GM18507 (cell line): Measurements from ENCODE around the gene NAT8L.

ENCODE experiments used
- DNase-seq: peaks from one replicate; pipeline ENCODE4 v3.0.0; 2011; ENCODE audit warnings: low read depth; ENCODE audit not compliant: insufficient read length; ENCODE audit errors: extremely low spot score
- FAIRE-seq: peaks from 2 replicates; lab custom pipeline; 2011; peaks lifted over from hg19 to GRCh38; lab: Jason Lieb, UNC

The NAT8L gene

DNA sequence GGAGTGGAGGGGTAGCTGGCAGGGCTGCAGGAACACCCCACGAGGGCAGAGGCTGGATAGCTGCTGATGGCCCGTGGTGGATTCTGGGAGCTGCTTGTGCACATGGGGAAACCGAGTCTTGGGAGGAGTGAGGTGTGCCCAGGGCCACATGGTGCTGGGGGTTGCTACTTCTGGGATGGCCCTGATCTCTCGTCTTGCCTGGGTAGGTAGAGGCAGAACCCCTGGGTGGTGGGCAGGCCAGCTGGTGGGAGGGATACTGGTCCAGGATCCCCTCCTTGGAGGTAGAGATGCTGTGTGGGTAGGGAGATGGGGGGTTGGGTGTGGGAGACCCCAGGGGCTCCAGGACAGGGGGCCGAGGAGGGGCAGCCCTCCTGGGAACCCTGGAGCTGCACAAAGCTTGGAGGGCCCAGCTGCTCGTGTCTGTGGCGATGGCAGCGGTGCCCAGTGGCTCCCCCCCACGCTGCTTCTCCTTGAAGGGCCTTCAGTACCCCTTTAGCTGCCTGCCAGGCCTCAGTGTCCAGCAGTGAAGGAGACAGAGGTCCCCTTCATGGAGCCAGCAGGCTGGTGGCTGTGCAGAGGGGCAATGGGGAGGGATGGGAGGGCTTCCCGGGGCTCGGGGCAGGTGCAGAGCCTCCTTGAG is 3.2 kb downstream of the NAT8L start:
- FAIRE-seq, result no peak
- DNase-seq, result no peak

DNA sequence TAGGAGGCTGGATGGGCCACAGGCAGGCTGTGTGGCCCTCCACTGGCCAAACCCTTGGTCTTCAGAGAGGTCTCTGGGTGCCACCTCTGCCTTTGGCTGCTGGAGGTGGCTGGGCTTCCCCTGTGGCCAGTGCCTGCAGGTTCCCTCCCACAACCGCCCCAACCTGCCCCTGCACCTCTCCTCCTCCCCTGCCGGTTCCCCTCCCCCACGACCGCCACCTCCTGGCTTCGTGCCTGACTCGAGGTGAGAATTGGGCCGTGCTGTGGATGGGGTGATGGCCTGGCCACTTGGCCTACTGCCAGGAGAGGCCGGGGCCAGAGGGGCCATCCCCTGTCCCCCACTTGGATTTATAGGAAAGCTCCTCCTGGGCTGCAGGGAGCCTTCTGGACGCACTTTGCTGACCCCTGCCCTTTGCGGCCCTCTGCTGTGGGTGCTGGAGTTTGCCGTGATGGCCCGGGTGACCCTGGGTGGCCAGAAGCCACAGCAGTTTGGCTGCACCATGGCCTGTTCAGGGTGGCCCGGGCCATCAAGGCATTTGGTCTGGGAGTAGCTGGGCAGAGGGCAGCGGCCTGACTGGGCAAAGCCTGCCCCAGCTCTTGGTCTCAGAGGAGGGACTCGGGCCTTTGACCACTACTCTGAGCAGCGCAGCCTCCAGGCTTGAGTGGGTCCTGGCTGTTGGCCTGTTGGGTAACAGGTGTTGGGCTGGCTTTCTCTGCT is 3.8 kb downstream of the NAT8L start:
- DNase-seq (no peak), FAIRE-seq (no peak)

DNA sequence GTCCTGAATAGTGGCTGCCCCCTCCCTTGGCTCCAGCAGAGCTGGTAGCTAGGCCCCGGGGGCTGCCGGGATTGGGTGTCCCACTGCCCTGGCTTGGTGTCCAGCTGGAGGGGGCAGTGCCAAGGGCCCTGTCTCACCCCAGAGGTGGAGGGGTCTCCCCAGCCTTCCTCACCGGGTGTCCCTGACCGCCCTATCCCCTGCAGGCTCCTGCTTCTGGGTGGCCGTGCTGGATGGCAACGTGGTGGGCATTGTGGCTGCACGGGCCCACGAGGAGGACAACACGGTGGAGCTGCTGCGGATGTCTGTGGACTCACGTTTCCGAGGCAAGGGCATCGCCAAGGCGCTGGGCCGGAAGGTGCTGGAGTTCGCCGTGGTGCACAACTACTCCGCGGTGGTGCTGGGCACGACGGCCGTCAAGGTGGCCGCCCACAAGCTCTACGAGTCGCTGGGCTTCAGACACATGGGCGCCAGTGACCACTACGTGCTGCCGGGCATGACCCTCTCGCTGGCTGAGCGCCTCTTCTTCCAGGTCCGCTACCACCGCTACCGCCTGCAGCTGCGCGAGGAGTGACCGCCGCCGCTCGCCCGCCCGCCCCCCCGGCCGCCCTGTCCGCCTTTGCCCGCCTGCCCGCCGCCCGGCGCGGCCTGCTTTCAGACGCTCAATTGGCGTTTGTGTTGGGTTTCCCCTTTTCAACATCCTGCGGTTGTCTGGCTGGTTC is 4.6 kb downstream of the NAT8L start:
- FAIRE-seq, result no peak
- DNase-seq, result no peak

DNA sequence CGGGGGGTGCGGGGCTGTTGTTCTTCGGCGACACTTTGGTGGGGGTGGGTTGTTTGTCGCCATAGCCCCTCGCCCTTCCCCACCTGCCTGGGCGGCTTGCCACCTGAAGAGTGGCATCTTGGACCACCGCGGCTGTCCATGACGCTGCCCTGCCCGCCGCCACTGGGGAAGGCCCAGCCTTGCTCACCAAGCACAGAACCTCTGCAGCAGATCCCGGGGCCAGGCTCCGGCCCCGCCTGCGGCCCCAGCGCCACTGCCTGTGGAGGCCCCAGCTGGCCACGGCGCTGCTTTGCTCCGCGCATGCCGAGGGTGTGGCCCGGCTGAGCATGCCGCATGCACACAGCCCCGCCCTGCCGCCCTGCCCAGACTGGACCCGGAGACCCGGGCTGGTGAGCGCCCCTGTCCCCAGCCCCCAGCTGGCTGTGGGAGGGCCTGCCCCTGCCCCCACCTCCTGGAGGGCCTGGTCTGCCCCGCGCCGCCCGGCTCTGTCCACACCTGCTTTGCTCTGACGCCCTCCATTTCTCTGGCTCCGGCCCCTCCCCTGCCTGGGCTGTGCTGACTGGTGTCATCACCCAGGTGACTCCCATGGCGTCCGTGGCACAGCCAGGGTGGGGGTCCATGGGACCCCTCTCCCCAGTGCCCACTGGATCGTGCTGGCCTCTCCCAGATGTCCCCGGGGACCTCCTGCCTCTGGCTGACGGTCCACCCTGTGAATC is 5.3 kb downstream of the NAT8L start:
- FAIRE-seq (no peak), DNase-seq (no peak)

DNA sequence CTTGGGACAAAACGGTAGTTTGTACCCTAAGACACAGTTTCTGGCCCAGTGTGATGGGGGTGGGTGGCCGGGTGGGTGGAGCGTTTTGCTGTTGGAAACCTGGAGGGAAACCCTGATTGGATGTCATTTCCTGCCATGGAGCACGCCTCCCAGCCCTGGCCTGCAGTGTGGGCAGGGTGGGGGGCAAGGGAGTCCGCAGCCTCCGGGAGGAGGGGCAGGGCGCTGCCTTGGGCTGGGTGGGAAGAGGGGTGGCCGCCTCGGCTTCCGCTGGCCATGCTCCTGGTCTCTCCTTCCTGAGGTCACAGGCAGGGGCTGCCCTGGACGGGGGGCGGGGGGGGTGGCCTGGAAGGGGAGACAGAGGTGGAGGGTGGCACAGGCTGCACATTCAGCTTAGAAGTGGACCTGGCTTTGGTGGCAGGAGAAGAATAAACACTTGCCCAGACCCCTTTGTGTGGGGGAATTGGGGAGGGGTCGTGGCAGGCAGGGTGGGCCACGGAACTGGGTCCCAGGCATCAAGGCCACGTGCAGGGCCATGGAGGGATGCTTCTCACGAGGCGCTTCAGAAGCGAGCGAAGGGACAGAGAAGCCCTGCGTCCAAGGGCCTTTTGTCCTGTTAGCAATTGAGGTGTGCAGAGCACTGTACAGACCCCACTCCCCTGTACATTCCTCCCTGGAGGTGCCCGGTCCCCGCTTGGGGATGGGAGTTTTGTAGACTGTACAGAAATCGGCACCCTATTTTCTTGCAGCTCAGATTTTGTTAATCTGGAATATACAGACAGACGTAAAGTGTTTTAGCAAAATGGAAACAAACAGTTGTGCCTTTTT is 6.2 kb downstream of the NAT8L start:
- no peak for FAIRE-seq
- DNase-seq, result no peak

DNA sequence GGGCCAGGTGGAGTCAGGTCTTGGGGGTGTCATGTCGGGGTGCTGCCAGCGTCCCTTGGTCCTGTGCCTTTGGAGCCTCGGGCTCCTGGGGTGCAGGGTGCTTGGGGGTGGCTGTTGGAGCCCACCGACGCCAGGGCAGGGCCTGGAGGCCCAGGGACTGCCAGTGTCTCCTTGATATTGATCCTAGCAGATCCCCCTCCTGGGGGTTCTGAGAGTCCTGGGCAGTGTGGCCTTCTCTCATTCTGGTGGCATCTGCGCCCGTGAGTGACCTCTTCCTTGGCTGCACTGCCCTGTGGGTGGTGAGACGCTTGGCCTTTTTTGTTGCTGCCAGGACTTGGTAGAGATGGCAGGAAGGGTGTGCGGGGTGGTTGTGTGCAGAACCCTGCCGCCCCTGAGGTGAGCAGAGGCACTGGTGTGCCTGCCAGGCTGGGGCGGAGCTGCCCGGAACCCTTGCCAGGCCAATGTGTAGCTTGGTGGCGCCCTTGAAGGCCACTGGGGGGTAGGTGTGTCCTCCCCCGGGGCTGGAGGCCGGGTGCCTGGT is 7.0 kb downstream of the NAT8L start:
- no peak for DNase-seq
- no peak for FAIRE-seq

DNA sequence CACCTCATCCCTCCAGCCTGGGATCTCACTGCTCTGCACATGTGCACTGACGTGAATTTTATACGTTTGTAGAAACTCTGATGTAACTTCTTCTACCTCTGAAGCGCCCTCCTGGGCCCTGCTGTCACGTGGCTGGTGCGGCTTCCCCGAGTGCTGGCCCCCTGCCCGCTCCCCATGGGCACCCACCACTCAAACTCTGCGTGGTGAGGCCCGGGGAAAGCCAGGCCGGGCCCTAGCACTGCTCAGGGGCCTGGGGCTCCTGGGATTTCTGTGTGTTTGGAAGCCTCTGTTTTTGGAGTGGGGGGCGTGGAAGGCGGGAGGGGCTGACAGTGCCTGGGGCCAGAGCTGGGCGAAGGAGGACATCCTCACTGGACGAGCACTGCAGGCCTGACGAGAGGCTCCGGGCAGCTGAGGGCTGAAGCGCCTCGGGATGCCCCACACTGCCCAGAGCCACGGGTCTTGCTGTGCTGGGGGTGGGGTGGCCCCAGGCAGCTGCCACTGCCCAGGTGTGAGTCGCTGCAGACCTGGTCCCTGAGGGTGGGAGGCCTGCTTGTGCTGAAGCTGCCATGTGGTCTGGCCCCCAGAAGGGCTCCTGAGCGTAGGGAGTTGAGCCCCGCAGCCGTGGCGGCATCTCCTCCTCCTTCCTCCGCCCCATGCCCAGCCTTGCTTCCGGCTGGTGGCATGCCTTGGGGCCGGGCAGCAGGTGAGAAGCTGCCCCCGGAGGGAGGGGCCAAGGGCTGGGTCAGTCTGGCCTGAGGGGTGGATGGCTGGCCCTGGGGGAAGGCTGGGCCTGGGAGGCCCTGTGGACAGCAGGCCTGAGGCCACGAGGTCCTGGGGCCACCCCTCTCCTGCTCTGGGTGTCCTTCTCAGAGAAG is 7.7 kb downstream of the NAT8L start:
- FAIRE-seq (no peak), DNase-seq (no peak)

DNA sequence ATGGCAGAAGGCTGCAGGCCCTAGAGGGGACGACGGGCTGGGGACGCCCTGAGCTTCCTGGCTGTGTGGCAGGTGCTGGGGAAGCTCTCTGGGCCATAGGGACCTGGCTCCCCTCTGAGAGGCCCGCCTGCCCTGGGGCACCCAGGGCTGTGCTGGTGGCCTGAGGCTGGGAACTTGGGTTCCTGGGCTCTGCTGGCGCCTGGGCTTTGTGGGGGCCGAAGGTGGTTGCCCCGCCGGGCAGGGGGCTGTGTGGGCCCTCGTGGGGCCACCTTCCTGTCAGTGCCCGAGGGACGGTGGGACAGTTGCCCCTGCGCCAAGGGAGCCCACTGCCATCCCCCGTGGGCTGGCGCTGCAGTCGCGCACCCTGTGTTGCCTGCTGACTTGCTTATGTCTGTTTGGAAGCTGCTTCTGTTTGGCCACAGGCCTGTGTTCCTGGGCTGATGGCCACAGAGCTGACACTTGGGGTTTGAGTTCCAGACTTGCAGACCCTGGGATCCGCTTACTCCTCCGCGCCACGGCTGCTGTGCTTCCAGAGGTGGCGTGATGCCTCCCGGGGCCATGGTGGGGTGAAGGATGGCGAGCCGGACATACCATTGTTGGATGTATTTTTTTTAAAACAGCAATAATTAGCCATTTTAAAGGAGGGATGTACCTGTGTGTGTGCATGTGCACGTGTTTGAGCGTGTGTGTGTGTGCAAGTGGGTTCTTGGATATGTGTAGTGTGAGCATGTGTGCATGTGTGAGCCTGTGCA is 8.5 kb downstream of the NAT8L start:
- no peak for FAIRE-seq
- DNase-seq, result no peak

DNA sequence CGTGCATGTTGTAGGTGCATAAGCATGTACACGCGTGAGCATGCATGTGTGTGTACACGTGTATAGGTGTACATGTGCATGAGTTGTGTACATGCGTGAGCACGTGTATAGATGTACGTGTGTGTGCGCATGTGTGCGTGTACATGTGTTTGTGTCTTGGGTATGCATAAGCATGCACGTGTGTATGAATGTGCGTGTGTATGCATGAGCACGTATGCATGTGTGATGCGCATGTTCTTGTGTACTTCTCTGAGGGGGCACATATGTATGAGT is 9.0 kb downstream of the NAT8L start:
- no peak for DNase-seq
- FAIRE-seq, result no peak

DNA sequence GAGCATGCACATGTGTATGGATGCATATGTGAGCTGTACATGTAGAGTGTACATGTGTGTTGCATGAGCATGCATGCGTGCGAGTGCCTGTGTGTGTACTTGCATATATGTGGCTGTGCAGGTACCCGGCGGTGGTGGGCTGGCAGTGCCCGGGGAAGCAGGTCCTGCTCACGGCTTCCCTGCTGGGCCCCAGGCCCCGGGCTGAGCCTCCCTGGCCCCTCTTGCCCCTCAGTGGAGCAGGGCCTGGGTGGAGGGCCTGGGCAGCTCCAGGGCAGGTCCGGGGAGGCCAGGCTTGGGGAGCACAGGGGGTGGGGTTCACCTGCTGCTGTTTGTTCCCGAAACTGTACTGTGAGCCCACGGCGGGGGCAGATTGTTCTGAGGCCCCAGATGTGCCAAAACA is 9.4 kb downstream of the NAT8L start:
- DNase-seq (no peak), FAIRE-seq (no peak)

DNA sequence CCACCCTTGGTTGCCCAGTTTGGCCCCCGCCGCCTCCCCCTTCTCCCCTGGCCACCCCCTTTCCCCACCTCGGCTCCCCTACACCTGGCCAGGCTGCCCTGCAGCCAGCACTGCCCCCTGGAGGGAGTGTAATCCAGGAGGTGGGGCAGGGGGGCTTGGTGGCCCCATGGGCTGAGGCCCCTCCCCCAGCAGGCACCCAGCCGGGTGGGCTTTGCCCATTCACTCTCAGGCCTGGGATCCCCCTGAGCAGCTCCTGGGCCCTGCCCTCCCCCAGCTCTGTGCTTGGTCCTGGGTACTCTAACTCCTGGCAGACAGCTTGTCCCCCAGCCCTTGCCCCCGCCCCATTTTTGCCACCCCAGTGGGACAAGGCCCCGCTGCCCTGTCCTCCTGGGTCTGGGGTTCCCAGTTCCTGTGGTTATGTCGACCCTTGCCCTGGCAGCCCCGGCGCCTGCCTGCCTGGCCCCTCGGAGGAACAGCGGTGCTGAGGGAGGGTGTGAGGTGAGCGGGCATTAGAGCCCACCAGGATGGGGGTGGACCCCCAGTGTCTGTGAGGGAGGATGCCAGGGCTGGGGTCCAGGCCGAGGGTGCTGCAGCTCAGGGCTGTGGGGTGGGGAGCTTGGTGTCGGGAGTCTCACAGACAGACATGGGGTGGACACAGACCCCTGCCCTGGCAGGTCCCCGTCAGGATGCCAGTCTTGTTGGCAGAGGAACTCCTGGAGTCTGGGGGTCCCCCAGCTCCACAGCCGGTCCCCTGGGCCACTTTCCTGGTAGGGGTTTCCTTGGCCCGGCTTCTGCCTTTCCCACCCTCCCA is 10.2 kb downstream of the NAT8L start:
- FAIRE-seq, result no peak
- DNase-seq, result no peak

DNA sequence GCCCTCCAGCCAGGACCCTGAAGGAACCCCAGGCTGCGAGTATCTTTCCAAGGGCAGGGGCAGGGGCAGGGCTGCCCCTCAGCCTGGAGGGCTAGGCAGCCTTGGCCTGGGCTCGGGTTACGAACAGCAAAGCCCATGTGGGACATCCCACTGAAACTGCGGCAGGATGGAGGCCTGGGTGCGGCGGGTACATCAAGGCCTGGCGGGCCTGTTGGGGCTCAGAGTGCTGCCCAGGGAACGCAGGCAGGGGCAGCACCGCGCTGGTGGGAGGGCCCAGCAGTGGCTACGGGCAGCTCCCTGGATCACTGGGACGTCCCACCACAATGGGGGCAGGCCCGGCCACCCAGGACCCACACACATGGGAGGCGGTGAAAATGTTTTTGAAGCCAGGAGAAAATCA is 10.9 kb downstream of the NAT8L start:
- no peak for DNase-seq
- no peak for FAIRE-seq

DNA sequence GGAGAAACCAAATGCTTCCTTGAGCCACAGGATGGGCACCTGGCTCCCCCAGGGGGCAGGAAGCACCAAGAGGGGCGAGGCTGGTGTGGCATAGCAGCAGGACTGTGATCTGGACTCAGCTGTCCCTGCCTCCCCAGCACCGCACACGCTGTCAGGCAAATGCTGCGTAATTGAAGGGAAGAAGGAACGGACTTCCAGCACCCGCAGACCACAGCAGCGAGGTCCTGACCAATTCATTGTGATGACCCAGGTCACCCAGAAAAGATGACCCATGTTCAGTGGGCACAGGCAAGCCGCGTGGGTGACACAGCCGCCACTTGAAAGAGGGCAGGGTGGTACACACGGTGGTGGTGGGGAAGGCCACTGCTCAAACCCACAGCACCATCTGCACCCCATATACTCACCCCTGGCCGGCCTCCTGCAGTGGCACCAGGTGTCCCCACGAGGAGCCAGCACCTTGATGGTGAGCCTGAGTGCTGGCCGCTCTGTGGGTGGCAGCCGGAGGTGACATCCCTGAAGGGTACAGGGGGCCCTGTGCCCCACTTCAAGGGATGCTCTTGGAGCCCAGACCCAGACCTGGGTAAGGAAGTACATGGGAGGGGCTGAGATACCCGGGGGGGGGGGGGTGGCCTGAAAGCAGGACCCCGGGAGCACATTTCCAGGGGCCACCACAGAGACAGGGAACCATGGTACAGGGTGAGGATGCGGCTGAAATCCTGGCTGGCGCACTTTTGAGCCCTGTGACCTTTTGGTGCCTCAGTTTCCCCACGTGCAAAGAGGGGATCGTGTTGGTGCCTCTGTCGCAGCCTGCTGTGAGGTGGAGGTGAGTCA is 11.5 kb downstream of the NAT8L start:
- DNase-seq, result no peak
- no peak for FAIRE-seq

DNA sequence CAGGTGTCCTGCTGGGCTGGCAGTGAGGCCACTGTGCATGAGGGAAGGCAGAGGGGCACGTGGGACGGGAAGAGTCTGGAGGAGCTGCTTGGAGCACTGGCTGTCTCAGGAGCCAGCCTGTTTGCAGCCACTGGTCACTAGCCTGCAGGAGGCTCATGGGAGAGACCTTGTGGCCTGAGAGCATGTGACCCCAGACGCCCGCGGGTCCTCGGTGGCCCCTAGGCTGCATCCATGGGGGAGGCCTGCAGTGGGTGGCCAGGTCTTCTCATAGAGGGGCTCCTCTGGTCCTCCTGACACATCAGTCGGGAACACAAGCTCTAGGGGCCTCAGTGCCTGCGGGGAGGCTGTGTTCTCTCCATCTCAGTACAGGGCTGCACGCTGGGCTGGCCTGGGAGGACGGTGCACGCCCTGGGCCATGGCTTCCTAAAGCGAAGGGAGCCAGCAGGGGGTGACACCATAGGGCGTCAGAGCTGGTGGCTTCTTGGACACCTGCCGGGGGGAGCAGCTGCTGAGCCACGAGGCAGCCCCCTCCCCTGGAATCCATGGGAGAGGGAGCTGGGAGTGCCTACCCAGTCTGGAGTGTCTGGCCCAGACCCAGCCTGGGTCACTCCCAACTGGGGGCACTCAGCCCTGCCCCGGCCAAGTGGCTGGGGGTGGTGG is 12.3 kb downstream of the NAT8L start:
- DNase-seq, result no peak
- FAIRE-seq, result no peak

DNA sequence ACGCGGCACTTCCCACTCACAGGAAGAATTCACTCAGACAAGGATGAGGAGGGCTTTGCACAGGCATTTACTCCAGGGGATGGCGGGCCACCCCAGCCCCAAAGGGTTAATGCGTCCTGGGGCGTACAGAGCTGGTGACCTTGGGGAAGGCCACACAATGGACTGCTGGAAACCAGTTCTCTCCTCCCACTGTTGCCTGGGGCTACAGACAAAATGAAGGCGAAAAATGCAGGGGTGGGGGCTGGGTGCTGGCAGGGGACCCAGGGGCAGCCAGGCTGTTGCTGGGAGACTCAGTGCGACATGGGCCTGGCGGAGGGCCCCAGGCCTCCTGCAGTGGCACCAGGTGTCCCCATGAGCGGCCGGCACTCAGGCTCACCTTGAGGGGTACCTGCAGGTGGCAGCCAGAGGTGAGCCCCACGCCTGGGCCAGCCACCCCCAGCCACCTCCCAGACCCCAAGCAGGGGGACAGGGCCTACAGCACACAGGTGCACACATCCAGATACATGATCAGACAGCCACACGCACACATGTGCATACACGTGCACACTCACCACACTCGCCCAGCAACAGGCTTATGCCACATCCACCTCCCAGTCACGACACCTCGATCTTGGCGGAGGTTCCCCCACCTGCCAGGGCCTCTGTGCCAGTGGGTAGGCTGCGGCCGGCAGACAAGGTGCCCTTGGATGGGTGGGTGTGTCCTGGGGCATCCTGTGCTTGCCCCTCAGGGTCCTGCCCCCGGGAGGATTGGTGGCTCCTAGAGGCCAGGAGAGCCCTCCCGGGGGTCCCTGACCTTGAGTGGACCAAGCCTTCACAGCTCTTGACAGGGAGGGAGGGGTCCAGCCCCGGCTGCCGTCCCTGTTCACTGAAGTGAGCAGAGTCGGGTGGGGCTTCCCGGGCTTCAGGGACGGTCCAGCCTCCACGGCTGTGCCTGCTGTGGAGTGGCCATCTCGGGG is 13.1 kb downstream of the NAT8L start:
- FAIRE-seq (no peak), DNase-seq (no peak)
